AG08396 (cell line): ENCODE results near the gene IL23R.

Source experiments
- DNase-seq: peaks from one replicate; pipeline ENCODE4 v3.0.0; 2012; ENCODE audit warnings: low spot score, mixed read lengths

Gene IL23R

DNA sequence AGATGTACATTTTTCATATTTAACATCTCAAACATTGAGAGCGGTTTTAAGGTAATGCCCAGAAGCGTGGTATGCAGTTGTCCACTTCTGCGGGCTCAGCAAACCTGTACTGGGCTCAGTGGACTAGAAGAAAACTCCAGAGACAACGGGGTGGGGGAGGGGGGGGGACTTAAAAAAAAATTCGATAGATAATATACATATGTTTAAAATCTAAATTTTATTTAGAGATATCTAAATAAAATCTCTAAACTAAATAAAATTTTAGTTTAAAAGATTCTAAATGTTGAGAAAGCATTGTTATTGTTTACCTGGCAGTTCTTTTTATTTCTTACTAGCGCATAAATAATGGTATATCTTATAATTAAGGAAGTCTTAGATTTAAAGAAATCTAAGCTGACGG, 140.3 kb downstream of the IL23R start:
- no peak for DNase-seq

- DNase-seq = no peak
Observed at GRCh38 chr1:67307251-67308060, 141.2 kb downstream of the IL23R start, which contains the start of gene IL12RB2. TSS of gene IL12RB2 (plus strand) at chr1:67307873. CDS start at chr1:67320369, 12,496 bp downstream.

DNA sequence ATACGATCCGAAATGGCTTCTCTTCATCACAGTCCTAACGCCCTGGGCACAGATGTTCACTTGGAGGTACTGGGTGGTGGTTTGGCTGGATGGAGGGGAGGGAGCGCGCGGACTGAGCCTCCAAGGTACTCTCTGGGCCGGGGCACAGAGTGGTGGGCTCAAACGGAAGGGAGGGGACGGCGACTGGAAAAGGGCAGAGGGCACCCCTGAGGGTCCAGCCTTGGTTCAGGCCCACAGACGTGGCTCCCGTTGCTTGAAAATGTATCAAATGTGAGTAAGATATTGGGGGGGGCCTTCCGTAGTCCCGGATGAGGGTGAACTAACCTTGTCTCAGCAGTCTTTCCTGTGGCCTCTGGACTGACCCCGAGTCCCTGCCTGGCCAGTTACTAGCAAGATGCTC, 141.9 kb downstream of the IL23R start:
- DNase-seq = no peak
